ENCODE results near the gene PLCL2.

DNA sequence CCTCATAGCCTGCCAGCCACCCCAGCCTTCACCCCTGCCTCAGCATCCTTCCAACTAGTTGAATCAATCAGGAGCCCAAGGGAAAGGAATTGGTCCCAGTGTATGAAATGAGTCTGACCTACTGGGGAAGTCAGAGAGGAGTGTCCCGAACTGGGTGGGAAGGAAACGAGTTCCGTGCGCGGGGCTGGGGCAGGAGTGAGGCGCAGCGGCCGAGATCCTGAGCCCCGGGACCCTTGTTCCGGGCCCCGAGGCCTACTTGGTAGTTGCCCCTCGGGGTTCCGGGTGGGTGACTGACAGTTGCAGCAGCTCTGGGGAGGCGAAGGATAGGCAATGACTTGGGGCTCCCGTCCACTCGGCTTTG, 1.1 kb upstream of the PLCL2 start:
- TF ChIP-seq POLR2A (IDR thresholded peaks at IDR 0.05; ENCODE audit: extremely low read depth, insufficient read length) = no peak
- TF ChIP-seq, protein P1, sequence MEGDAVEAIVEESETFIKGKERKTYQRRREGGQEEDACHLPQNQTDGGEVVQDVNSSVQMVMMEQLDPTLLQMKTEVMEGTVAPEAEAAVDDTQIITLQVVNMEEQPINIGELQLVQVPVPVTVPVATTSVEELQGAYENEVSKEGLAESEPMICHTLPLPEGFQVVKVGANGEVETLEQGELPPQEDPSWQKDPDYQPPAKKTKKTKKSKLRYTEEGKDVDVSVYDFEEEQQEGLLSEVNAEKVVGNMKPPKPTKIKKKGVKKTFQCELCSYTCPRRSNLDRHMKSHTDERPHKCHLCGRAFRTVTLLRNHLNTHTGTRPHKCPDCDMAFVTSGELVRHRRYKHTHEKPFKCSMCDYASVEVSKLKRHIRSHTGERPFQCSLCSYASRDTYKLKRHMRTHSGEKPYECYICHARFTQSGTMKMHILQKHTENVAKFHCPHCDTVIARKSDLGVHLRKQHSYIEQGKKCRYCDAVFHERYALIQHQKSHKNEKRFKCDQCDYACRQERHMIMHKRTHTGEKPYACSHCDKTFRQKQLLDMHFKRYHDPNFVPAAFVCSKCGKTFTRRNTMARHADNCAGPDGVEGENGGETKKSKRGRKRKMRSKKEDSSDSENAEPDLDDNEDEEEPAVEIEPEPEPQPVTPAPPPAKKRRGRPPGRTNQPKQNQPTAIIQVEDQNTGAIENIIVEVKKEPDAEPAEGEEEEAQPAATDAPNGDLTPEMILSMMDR (IDR thresholded peaks at IDR 0.05; ENCODE audit: low read depth, low read length) = no peak
- TF ChIP-seq, protein P2, sequence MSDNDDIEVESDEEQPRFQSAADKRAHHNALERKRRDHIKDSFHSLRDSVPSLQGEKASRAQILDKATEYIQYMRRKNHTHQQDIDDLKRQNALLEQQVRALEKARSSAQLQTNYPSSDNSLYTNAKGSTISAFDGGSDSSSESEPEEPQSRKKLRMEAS (IDR thresholded peaks at IDR 0.05; ENCODE audit: low read depth, low read length) = no peak

Data from NB4 (cell line).